Activated CD4-positive, alpha-beta memory T cell treated with anti-CD3 and anti-CD28 coated beads, Interleukin-2, amount 10 ng/mL, durations not matched to agents 7 days and 5 days (primary cell): ENCODE results near the gene APBA2. TPM values are rescaled to one million over a fixed set of nuclear protein-coding genes. Genes with fewer than 3 reads are reported as not detected.

ENCODE experiments used
- CTCF ChIA-PET: fragments of 350-600 bp; sonication (Branson Sonifier 250); formaldehyde crosslinking; loops from one replicate; lab custom pipeline; 2021; ENCODE audit warnings: antibody characterized with exemption, inconsistent platforms; lab: Charles Lee
- POLR2A ChIA-PET: fragments of 350-600 bp; sonication (Branson Sonifier 250); formaldehyde crosslinking; loops from one replicate; lab custom pipeline; 2021; ENCODE audit warnings: antibody characterized with exemption; lab: Charles Lee
- DNase-seq: peaks from one replicate; pipeline ENCODE4 v3.0.0-alpha.2; 2020
- H3K27ac Mint-ChIP-seq: one replicate; pipeline ENCODE4 v1.8.0; 2021; ENCODE audit warnings: mild to moderate bottlenecking, mixed read lengths
- H3K27me3 Mint-ChIP-seq: one replicate; pipeline ENCODE4 v1.8.0; 2021; ENCODE audit warnings: mixed read lengths
- H3K36me3 Mint-ChIP-seq: one replicate; pipeline ENCODE4 v1.8.0; 2021; ENCODE audit warnings: low read depth, mixed read lengths
- H3K4me1 Mint-ChIP-seq: one replicate; pipeline ENCODE4 v1.8.0; 2021; ENCODE audit warnings: mixed read lengths
- H3K4me3 Mint-ChIP-seq: one replicate; pipeline ENCODE4 v1.8.0; 2021; ENCODE audit warnings: mild to moderate bottlenecking, mixed read lengths
- H3K9me3 Mint-ChIP-seq: one replicate; pipeline ENCODE4 v1.8.0; 2021; ENCODE audit warnings: mixed read lengths
- total RNA-seq, 2 experiments: library from RNA; stranded (reverse); gene quantifications; one replicate each; pipeline ENCODE4 v1.2.3, GENCODE V29; 2021

Gene APBA2
- total RNA-seq, 2 experiments from 2014 or later, result 0.81 to 0.93 TPM

- Mint-ChIP-seq H3K9me3 (no peaks in the 10 kb centered on the region), H3K4me3 (no peak overlapping the region), H3K4me1 (no peaks in the 10 kb centered on the region), H3K27ac (no peak overlapping the region), H3K36me3 (no peaks in the 10 kb centered on the region), H3K27me3 (no peaks in the 10 kb centered on the region)
- POLR2A ChIA-PET, result no interaction called here
- DNase-seq, result no peak
- CTCF ChIA-PET, result no interaction called here
Observed at GRCh38 chr15:29123991-29124390, 238.2 kb downstream of the APBA2 start.

GRCh38 chr15:29124581-29125381 is 239.0 kb downstream of the APBA2 start:
- Mint-ChIP-seq H3K27ac (no peak overlapping the region), H3K9me3 (no peaks in the 10 kb centered on the region), H3K4me1 (no peaks in the 10 kb centered on the region), H3K4me3 (no peak overlapping the region), H3K27me3 (no peaks in the 10 kb centered on the region), H3K36me3 (no peaks in the 10 kb centered on the region)
- ChIA-PET POLR2A (no interaction called here), CTCF (interaction anchor here (0.8 kb wide), 1 partner anchor 15 kb away, joined by 3 read pairs; no protein-coding TSS in a partner anchor)
- DNase-seq, result no peak

- Mint-ChIP-seq H3K9me3 (no peaks in the 10 kb centered on the region), H3K27me3 (no peaks in the 10 kb centered on the region), H3K36me3 (no peaks in the 10 kb centered on the region), H3K4me3 (no peak overlapping the region), H3K4me1 (no peaks in the 10 kb centered on the region), H3K27ac (no peak overlapping the region)
- no peak for DNase-seq
- ChIA-PET CTCF (interaction anchor here (0.8 kb wide), 1 partner anchor 14 kb away, joined by 3 read pairs; no protein-coding TSS in a partner anchor), POLR2A (no interaction called here)
Observed at GRCh38 chr15:29125382-29126207, 239.8 kb downstream of the APBA2 start.

GRCh38 chr15:29126208-29126536 is 240.4 kb downstream of the APBA2 start:
- Mint-ChIP-seq H3K27ac (no peak overlapping the region), H3K4me1 (no peaks in the 10 kb centered on the region), H3K27me3 (no peaks in the 10 kb centered on the region), H3K4me3 (no peak overlapping the region), H3K36me3 (no peaks in the 10 kb centered on the region), H3K9me3 (no peaks in the 10 kb centered on the region)
- POLR2A ChIA-PET, result no interaction called here
- no peak for DNase-seq
- CTCF ChIA-PET, result no interaction called here

- ChIA-PET CTCF (no interaction called here), POLR2A (no interaction called here)
- no peaks in the 10 kb centered on the region for H3K36me3 Mint-ChIP-seq
- DNase-seq, result no peak
- no peak overlapping the region for H3K4me3 Mint-ChIP-seq
- H3K4me1 Mint-ChIP-seq, result no peaks in the 10 kb centered on the region
- no peaks in the 10 kb centered on the region for H3K27me3 Mint-ChIP-seq
- H3K9me3 Mint-ChIP-seq, result no peaks in the 10 kb centered on the region
- H3K27ac Mint-ChIP-seq, result no peak overlapping the region
Observed at GRCh38 chr15:29126821-29127461, 241.2 kb downstream of the APBA2 start.

GRCh38 chr15:29127506-29128430 is 242.0 kb downstream of the APBA2 start:
- no peak for DNase-seq
- no peak overlapping the region for H3K4me3 Mint-ChIP-seq
- no peaks in the 10 kb centered on the region for H3K9me3 Mint-ChIP-seq
- POLR2A ChIA-PET, result no interaction called here
- H3K36me3 Mint-ChIP-seq, result no peaks in the 10 kb centered on the region
- CTCF ChIA-PET, result no interaction called here
- H3K27me3 Mint-ChIP-seq, result no peaks in the 10 kb centered on the region
- no peak overlapping the region for H3K27ac Mint-ChIP-seq
- no peaks in the 10 kb centered on the region for H3K4me1 Mint-ChIP-seq

GRCh38 chr15:29128671-29129070 is 242.9 kb downstream of the APBA2 start:
- CTCF ChIA-PET, result interaction anchor here (3.4 kb wide), 1 partner anchor 11 kb away, joined by 12 read pairs; no protein-coding TSS in a partner anchor
- Mint-ChIP-seq H3K27me3 (no peaks in the 10 kb centered on the region), H3K4me1 (no peaks in the 10 kb centered on the region), H3K27ac (no peak overlapping the region), H3K4me3 (no peak overlapping the region), H3K9me3 (no peaks in the 10 kb centered on the region), H3K36me3 (no peaks in the 10 kb centered on the region)
- POLR2A ChIA-PET, result no interaction called here
- no peak for DNase-seq

GRCh38 chr15:29129221-29129620 is 243.4 kb downstream of the APBA2 start:
- Mint-ChIP-seq H3K27me3 (no peaks in the 10 kb centered on the region), H3K4me1 (no peaks in the 10 kb centered on the region), H3K4me3 (no peak overlapping the region), H3K27ac (no peak overlapping the region), H3K9me3 (no peaks in the 10 kb centered on the region), H3K36me3 (no peaks in the 10 kb centered on the region)
- DNase-seq, result no peak
- CTCF ChIA-PET, result interaction anchor here (3.4 kb wide), 1 partner anchor 11 kb away, joined by 12 read pairs; no protein-coding TSS in a partner anchor
- POLR2A ChIA-PET, result no interaction called here

- H3K9me3 Mint-ChIP-seq, result no peaks in the 10 kb centered on the region
- ChIA-PET CTCF (interaction anchor here (3.4 kb wide), 1 partner anchor 10 kb away, joined by 12 read pairs; no protein-coding TSS in a partner anchor), POLR2A (no interaction called here)
- H3K36me3 Mint-ChIP-seq, result no peaks in the 10 kb centered on the region
- no peak overlapping the region for H3K4me3 Mint-ChIP-seq
- DNase-seq, result no peak
- H3K4me1 Mint-ChIP-seq, result no peaks in the 10 kb centered on the region
- H3K27me3 Mint-ChIP-seq, result no peaks in the 10 kb centered on the region
- no peak overlapping the region for H3K27ac Mint-ChIP-seq
Observed at GRCh38 chr15:29129926-29130325, 244.2 kb downstream of the APBA2 start.

GRCh38 chr15:29130476-29130875 is 244.7 kb downstream of the APBA2 start:
- Mint-ChIP-seq H3K27me3 (no peaks in the 10 kb centered on the region), H3K4me1 (no peaks in the 10 kb centered on the region), H3K9me3 (no peaks in the 10 kb centered on the region), H3K27ac (no peak overlapping the region), H3K4me3 (no peak overlapping the region), H3K36me3 (no peaks in the 10 kb centered on the region)
- ChIA-PET CTCF (interaction anchor here (1.3 to 3.4 kb wide), 2 partner anchors 9 to 28 kb away, joined by 3 to 12 read pairs; no protein-coding TSS in a partner anchor), POLR2A (no interaction called here)
- no peak for DNase-seq

- Mint-ChIP-seq H3K36me3 (no peaks in the 10 kb centered on the region), H3K27ac (no peak overlapping the region), H3K4me1 (no peaks in the 10 kb centered on the region), H3K27me3 (no peaks in the 10 kb centered on the region), H3K4me3 (no peak overlapping the region), H3K9me3 (no peaks in the 10 kb centered on the region)
- DNase-seq, result no peak
- CTCF ChIA-PET, result interaction anchor here (1.3 to 3.4 kb wide), 2 partner anchors 9 to 29 kb away, joined by 3 to 12 read pairs; no protein-coding TSS in a partner anchor
- POLR2A ChIA-PET, result no interaction called here
Observed at GRCh38 chr15:29130951-29131839, 245.4 kb downstream of the APBA2 start.
